SIG-M5 (cell line): ENCODE measurements around the gene OR1Q1.
"Not testable (repeated sequence)": the region's sequence is repeated elsewhere in the genome, so short reads cannot be mapped to it uniquely, and the experiment has no call there.

Experiments
- DNase-seq: peaks from one replicate; lab custom pipeline; 2025; lab: John Stamatoyannopoulos, UW

OR1Q1 gene

DNA sequence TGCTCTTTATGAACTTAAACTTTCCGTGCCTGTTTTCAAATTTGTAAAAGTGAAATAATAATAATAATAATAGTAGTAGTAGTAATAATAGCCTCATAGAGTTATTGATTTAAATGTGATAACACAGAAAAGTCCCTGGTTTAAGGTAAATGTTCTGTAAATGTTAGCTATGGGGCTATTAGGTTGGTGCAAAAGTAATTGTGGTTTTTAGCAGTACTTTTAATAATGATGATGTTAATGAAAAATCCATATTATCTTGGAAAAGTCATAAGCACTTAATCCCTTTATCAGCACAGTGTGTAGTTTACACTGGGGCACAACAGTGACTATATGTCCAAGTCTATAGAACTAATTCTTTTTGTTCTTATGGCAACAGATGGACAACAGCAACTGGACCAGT, at the start of gene OR1Q1:
OR1Q1 (plus strand) TSS at position 377 of the 400 bp plus-strand sequence; CDS start at position 377, 0 bp downstream.
- DNase-seq = no peak

- DNase-seq = no peak
Measured at GRCh38 chr9:122567901-122568300, 46.6 kb upstream of the OR1Q1 start.

DNA sequence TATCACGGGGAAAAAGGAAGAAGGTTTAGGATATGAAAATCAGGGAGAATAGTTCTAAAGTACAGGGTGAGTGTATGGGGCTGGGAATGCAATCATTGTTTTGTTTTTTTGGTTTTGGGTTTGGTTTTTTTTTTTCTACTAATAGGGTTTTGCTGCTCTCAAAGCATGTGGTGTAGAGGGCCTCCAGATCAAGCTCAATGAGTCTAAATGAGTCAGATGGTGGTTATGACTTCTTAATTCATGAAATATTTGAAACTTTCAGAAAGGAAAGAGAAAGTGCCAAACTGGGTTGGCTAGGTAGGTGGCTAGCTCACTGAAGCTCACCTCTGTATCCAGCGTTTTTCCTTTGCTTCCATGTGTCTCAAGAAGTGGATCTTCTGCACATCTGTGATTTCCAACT, 42.1 kb upstream of the OR1Q1 start:
- no peak for DNase-seq

DNA sequence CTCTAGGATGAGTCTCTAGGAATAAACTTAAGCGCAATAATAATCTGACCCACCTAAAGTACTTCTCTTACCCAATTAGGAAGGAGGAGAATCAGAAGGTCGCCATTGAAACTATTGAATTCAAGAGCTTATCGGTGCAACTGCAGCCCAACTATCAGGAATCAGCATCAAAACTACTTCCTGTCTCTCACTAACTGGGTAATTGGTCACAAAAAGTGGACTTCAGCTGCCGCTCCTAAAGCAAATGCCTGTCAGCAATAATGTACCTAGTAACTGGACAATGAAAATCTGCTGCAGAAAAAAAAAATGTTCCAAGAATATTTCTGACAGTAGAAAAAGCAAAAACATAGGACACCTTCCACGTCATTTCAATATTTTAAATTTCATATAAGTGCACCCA, 34.7 kb upstream of the OR1Q1 start:
- no peak for DNase-seq

DNA sequence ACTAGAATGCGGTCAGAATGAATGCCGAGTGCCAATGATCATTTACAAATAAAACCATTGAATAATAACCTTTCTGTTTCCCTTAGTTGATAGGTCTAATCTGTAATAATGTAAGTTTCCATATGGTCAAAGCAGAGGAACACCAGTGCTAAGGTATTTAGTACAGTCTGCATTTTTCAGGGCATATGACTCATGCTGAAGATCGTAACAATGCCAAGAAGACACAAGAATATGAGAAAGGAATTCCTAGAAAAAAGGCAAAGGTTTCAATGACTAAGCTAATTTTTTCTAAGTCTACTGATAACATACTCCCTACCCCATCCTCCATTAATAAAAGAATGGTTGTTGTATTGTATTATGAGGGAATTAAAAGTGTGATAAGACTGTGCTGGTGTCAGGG, 34.2 kb upstream of the OR1Q1 start:
- no peak for DNase-seq

DNA sequence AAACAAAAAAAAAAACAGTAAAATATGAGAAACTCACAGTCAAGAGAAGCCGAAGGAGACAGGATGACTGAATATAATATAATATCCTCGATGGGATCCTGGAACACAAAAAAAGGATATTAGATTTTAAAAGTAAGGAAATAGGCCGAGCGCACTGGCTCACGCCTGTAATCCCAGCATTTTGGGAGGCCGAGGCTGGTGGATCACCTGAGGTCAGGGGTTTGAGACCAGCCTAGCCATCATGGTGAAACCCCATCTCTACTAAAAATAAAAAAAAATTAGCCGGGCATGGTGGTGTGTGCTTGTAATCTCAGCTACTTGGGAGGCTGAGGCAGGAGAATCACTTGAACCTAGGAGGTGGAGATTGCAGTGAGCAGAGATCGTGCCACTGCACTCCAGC, 31.3 kb upstream of the OR1Q1 start, which contains the start of gene OR1L8:
OR1L8 (minus strand) TSS at position 101 of the 400 bp plus-strand sequence. CDS start 14,907 bp downstream, outside the sequence.
- DNase-seq = not testable (repeated sequence)

DNA sequence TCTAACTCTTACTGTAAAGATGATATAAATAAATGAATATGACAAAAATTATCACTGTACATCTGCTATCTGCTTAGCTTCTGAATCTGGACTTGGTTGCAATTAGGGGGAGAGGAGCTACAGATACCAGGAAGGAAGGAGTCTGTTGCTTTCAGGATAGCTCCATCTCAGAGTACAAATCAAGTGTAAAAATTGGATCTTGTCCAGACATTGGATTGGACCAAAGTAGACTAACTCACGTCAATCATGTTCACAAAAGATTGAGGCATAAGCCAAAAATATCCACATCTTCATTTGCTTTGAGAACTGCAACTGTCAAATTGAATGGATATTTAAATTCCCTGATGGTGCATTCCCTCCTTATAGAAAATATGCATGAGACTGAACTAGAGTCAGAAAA, 8.8 kb upstream of the OR1Q1 start:
- no peak for DNase-seq

- DNase-seq = no peak
Measured at GRCh38 chr9:122606587-122606986, 8.0 kb upstream of the OR1Q1 start.

DNA sequence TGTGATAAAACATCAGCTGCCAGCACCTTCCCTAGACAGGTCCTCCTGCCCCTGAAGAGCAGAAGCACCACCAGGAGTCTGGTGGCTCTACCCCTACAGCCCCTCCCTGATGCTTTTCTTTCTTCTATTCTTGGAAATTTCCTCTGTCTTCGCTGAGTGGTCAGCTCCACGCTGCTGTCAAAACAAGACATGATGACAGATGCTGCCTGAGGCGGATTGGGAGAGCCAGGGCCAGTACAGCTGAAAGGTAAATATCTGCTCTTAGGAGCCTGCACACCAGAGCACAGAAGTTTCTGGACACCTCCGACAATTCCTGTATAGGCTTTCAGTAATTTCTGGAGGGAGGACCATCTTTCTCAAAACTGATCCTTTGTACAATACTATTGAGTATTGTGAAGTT, 4.7 kb upstream of the OR1Q1 start:
- no peak for DNase-seq

GRCh38 chr9:122619996-122620395, 5.5 kb downstream of the OR1Q1 start:
- DNase-seq = no peak

- no peak for DNase-seq
Measured at GRCh38 chr9:122642226-122642625, 27.7 kb downstream of the OR1Q1 start.

DNA sequence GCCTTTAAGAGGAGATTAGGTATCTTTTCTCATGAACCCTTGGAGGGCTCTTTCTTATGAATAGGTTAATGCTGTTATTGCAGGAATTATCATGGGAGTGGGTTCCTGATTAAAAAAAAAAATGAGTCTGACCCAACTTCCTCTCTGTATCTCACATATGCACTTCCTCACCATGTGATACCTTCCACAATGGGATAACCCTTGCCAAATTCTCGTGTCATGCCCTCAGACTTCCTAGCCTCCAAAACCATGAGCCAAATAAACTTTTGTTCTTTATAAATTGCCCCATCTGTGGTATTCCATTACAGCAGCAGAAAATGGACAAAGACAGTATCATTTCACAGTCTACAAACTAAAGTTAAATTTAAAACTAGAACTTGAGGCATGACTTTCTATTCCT, 41.8 kb downstream of the OR1Q1 start:
- no peak for DNase-seq

DNA sequence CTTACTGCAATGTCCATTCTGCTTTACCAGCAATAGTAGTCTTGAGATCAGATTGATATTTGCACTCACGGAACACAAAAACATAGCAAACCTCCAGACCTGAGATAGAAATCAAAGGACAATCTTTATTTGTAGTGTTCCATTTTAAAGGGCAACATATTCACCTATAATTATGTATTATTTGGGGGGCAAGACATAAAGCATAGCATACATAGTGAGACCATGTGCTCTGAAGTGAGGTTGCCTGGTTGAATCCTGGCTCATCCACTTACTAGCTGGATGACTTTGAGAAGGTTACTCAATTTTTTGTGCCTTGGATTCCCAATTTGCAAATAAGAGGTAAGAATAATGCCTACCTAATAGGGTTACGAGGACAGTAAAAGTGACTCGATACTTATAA, 43.0 kb downstream of the OR1Q1 start, which contains the start of gene OR1B1:
OR1B1 (minus strand) TSS at position 101 of the 400 bp plus-strand sequence.
- DNase-seq = no peak

GRCh38 chr9:122661416-122661815, 46.9 kb downstream of the OR1Q1 start, which contains the start of gene OR1L1:
Gene OR1L1 (plus strand): TSS chr9:122661716. CDS start chr9:122661716, 0 bp downstream.
- no peak for DNase-seq
